Ascending aorta (tissue), 2 donors: ENCODE measurements around the gene IGDCC3. TPM values are rescaled to one million over a fixed set of nuclear protein-coding genes. Genes with fewer than 3 reads are reported as not detected.
A peak's percentile ranks its signal among the peaks of the same experiment; 100 is the strongest.
"Not testable (repeated sequence)": the region's sequence is repeated elsewhere in the genome, so short reads cannot be mapped to it uniquely, and the experiment has no call there.

Experiments
- DNase-seq, 2 donors: peaks; one replicate each; pipeline ENCODE4 v3.0.0-alpha.2; 2019; ENCODE audit warnings: low spot score in 2 of 2
- H3K27ac ChIP-seq, 2 donors: fragments of 200-600 bp; sonication (generic); one replicate each; pipeline ENCODE4 v1.5.1; 2016 to 2017; ENCODE audit warnings: mild to moderate bottlenecking in 1 of 2
- H3K27me3 ChIP-seq: fragments of 200-600 bp; sonication (generic); one replicate; pipeline ENCODE4 v1.5.1; 2017
- H3K36me3 ChIP-seq, 2 donors: fragments of 200-600 bp; sonication (generic); one replicate each; pipeline ENCODE4 v1.5.1; 2016
- H3K4me1 ChIP-seq, 2 donors: fragments of 200-600 bp; sonication (generic); one replicate each; pipeline ENCODE4 v1.5.1; 2016 to 2017; ENCODE audit warnings: mild to moderate bottlenecking in 1 of 2
- H3K4me3 ChIP-seq, 2 donors: fragments of 200-600 bp; sonication (generic); one replicate each; pipeline ENCODE4 v1.5.1; 2016 to 2017; ENCODE audit warnings: mild to moderate bottlenecking in 1 of 2
- H3K9me3 ChIP-seq, 2 donors: fragments of 200-600 bp; sonication (generic); one replicate each; pipeline ENCODE4 v1.5.1; 2016
- CTCF ChIP-seq, 3 experiments: fragments of 200-600 bp in 2 of 3; fragments of 450-650 bp in 1 of 3; sonication (generic) in 2 of 3; IDR thresholded peaks; one replicate each; pipeline ENCODE4 v1.5.1; 2016 to 2019; ENCODE audit warnings: antibody characterized with exemption in 3 of 3, mild to moderate bottlenecking in 1 of 3, moderate library complexity in 1 of 3
- intact Hi-C: fragments of 100-400 bp; cut with DNase I; formaldehyde crosslinking; loops from one replicate; pipeline ENCODE4 v1.15.1; 2023
- total RNA-seq: library from RNA; depleted of rRNA; stranded (reverse); fragments of >200 nt; gene quantifications from one replicate; pipeline ENCODE4 v1.1.0, GENCODE V29; 2016

Gene IGDCC3
- total RNA-seq, 1 donor from 2014 or later, result not detected

DNA sequence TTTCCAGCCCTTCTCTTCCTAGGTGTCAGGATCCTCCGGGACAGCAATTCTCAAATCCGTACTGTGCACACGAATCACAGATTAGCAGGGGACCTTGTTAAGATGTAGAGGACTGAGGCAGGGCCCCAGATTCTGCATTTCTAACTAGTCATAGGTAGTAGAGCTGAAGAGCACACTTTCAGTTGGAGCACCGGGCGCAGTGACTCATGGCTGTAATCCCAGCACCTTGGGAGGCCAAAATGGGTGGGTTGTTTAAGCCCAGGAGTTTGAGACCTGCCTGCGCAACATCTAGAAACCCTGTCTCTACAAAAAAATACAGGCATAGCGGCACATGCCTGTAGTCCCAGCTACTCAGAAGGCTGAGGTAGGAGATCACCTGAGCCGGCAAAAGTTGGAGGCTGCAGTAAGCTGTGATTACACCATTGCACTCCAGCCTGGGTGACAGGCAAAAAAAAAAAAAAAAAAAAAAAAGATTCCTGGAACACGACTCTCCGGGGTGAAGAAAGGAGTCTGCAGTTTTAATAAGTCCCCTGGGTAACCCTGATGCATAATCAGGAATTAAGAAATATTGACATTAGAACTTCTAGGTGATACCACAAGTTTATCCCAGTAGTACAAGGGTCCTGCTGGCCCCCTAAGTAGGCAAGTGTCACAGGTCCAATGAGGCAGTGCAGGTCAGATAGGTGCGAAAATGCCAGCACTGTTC, 21.4 kb upstream of the IGDCC3 start:
- H3K27ac ChIP-seq, result no peak overlapping the region
- no peaks in the 10 kb centered on the region for H3K4me1 ChIP-seq
- H3K27me3 ChIP-seq, result peaks cover 8% of the 10 kb centered on the region
- TF ChIP-seq CTCF (IDR thresholded peaks at IDR 0.05), result no peak
- intact Hi-C loops, result no loop called here
- DNase-seq, result no peak
- no peaks in the 10 kb centered on the region for H3K36me3 ChIP-seq
- H3K4me3 ChIP-seq, result no peak overlapping the region
- no peaks in the 10 kb centered on the region for H3K9me3 ChIP-seq

GRCh38 chr15:65398486-65398885, 20.7 kb upstream of the IGDCC3 start:
- intact Hi-C loops, DNase-seq: not testable (repeated sequence)

GRCh38 chr15:65396965-65397317, 19.1 kb upstream of the IGDCC3 start:
- Histone ChIP-seq H3K4me3 (no peak overlapping the region), H3K9me3 (no peaks in the 10 kb centered on the region), H3K4me1 (no peaks in the 10 kb centered on the region), H3K27me3 (peaks cover 8% of the 10 kb centered on the region), H3K27ac (no peak overlapping the region), H3K36me3 (no peaks in the 10 kb centered on the region)
- intact Hi-C loops, result no loop called here
- no peak for DNase-seq
- no peak for TF ChIP-seq CTCF (IDR thresholded peaks at IDR 0.05)

More at GRCh38 chr15:65398486-65398885, 20.7 kb upstream of the IGDCC3 start:
- not testable (repeated sequence) for H3K36me3 ChIP-seq, H3K27me3 ChIP-seq, H3K9me3 ChIP-seq, H3K4me1 ChIP-seq, H3K4me3 ChIP-seq, H3K27ac ChIP-seq

GRCh38 chr15:65396283-65396964, 18.6 kb upstream of the IGDCC3 start:
- DNase-seq, result no peak
- intact Hi-C loops, result no loop called here
- no peak for TF ChIP-seq CTCF (IDR thresholded peaks at IDR 0.05)

GRCh38 chr15:65395567-65396202, 17.9 kb upstream of the IGDCC3 start:
- intact Hi-C loops, result no loop called here
- no peak for TF ChIP-seq CTCF (IDR thresholded peaks at IDR 0.05)

More at GRCh38 chr15:65396283-65396964, 18.6 kb upstream of the IGDCC3 start:
- Histone ChIP-seq H3K4me1 (no peaks in the 10 kb centered on the region), H3K4me3 (no peak overlapping the region), H3K27me3 (peaks cover 8% of the 10 kb centered on the region), H3K9me3 (no peaks in the 10 kb centered on the region), H3K27ac (no peak overlapping the region), H3K36me3 (no peaks in the 10 kb centered on the region)

GRCh38 chr15:65394936-65395335, 17.1 kb upstream of the IGDCC3 start:
- TF ChIP-seq CTCF (IDR thresholded peaks at IDR 0.05), result no peak
- peaks cover 8% of the 10 kb centered on the region for H3K27me3 ChIP-seq
- intact Hi-C loops, result no loop called here

More at GRCh38 chr15:65395567-65396202, 17.9 kb upstream of the IGDCC3 start:
- Histone ChIP-seq H3K27me3 (peaks cover 8% of the 10 kb centered on the region), H3K4me1 (no peaks in the 10 kb centered on the region), H3K9me3 (no peaks in the 10 kb centered on the region), H3K4me3 (peak overlapping the region; percentile 5 to 21), H3K36me3 (no peaks in the 10 kb centered on the region), H3K27ac (no peak overlapping the region)
- no peak for DNase-seq

More at GRCh38 chr15:65394936-65395335, 17.1 kb upstream of the IGDCC3 start:
- Histone ChIP-seq H3K27ac (no peak overlapping the region), H3K4me3 (no peak overlapping the region), H3K9me3 (no peaks in the 10 kb centered on the region), H3K36me3 (no peaks in the 10 kb centered on the region), H3K4me1 (no peaks in the 10 kb centered on the region)
- DNase-seq, result no peak
